ENCODE data around the gene CFHR2.
"Not testable (repeated sequence)": the region's sequence is repeated elsewhere in the genome, so short reads cannot be mapped to it uniquely, and the experiment has no call there.

The CFHR2 gene

GRCh38 chr1:196943568-196943967 lies at the start of gene CFHR2:
CFHR2 (plus strand) TSS chr1:196943738; CDS start chr1:196943881, 143 bp downstream.
- H3K4me1 Mint-ChIP-seq (ENCODE audit: low read depth); H3K27ac Mint-ChIP-seq; H3K36me3 Mint-ChIP-seq (ENCODE audit: low read depth); H3K9me3 Mint-ChIP-seq; H3K27me3 Mint-ChIP-seq (ENCODE audit: low read depth); H3K4me3 Mint-ChIP-seq: not testable (repeated sequence)

- no peaks in the 10 kb centered on the region for H3K4me1 Mint-ChIP-seq (ENCODE audit: low read depth)
- no peak overlapping the region for H3K27ac Mint-ChIP-seq
- no peak overlapping the region for H3K4me3 Mint-ChIP-seq
- peaks cover 6% of the 10 kb centered on the region for H3K27me3 Mint-ChIP-seq (ENCODE audit: low read depth)
- H3K9me3 Mint-ChIP-seq, result no peaks in the 10 kb centered on the region
- H3K36me3 Mint-ChIP-seq (ENCODE audit: low read depth), result no peaks in the 10 kb centered on the region
Measured at GRCh38 chr1:196896355-196896754, 47.2 kb upstream of the CFHR2 start.

- Mint-ChIP-seq H3K27ac (no peak overlapping the region), H3K9me3 (no peaks in the 10 kb centered on the region), H3K4me3 (no peak overlapping the region), H3K36me3 (ENCODE audit: low read depth) (no peaks in the 10 kb centered on the region), H3K27me3 (ENCODE audit: low read depth) (peaks cover 6% of the 10 kb centered on the region), H3K4me1 (ENCODE audit: low read depth) (no peaks in the 10 kb centered on the region)
Measured at GRCh38 chr1:196897158-196897828, 46.2 kb upstream of the CFHR2 start.

- H3K4me3 Mint-ChIP-seq, result no peak overlapping the region
- H3K27ac Mint-ChIP-seq, result no peak overlapping the region
- no peaks in the 10 kb centered on the region for H3K36me3 Mint-ChIP-seq (ENCODE audit: low read depth)
- H3K9me3 Mint-ChIP-seq, result no peaks in the 10 kb centered on the region
- no peaks in the 10 kb centered on the region for H3K4me1 Mint-ChIP-seq (ENCODE audit: low read depth)
- H3K27me3 Mint-ChIP-seq (ENCODE audit: low read depth), result no peaks in the 10 kb centered on the region
Measured at GRCh38 chr1:196902344-196902743, 41.2 kb upstream of the CFHR2 start.

- Mint-ChIP-seq H3K27me3 (ENCODE audit: low read depth) (no peaks in the 10 kb centered on the region), H3K27ac (no peak overlapping the region), H3K36me3 (ENCODE audit: low read depth) (no peaks in the 10 kb centered on the region), H3K9me3 (no peaks in the 10 kb centered on the region), H3K4me3 (no peak overlapping the region), H3K4me1 (ENCODE audit: low read depth) (no peaks in the 10 kb centered on the region)
Measured at GRCh38 chr1:196910215-196910614, 33.3 kb upstream of the CFHR2 start.

- H3K27ac Mint-ChIP-seq; H3K4me1 Mint-ChIP-seq (ENCODE audit: low read depth); H3K27me3 Mint-ChIP-seq (ENCODE audit: low read depth); H3K36me3 Mint-ChIP-seq (ENCODE audit: low read depth); H3K9me3 Mint-ChIP-seq; H3K4me3 Mint-ChIP-seq: not testable (repeated sequence)
Measured at GRCh38 chr1:196912283-196912682, 31.3 kb upstream of the CFHR2 start.

GRCh38 chr1:196926839-196927238 lies 16.7 kb upstream of the CFHR2 start:
- H3K9me3 Mint-ChIP-seq; H3K27ac Mint-ChIP-seq; H3K4me1 Mint-ChIP-seq (ENCODE audit: low read depth); H3K36me3 Mint-ChIP-seq (ENCODE audit: low read depth); H3K4me3 Mint-ChIP-seq; H3K27me3 Mint-ChIP-seq (ENCODE audit: low read depth): not testable (repeated sequence)

- not testable (repeated sequence) for H3K27me3 Mint-ChIP-seq (ENCODE audit: low read depth); H3K36me3 Mint-ChIP-seq (ENCODE audit: low read depth); H3K4me3 Mint-ChIP-seq; H3K27ac Mint-ChIP-seq; H3K9me3 Mint-ChIP-seq; H3K4me1 Mint-ChIP-seq (ENCODE audit: low read depth)
Measured at GRCh38 chr1:196932853-196933252, 10.7 kb upstream of the CFHR2 start.

GRCh38 chr1:196933531-196934189 lies 9.9 kb upstream of the CFHR2 start:
- no peak overlapping the region for H3K4me3 Mint-ChIP-seq
- H3K36me3 Mint-ChIP-seq (ENCODE audit: low read depth), result no peaks in the 10 kb centered on the region
- H3K27me3 Mint-ChIP-seq (ENCODE audit: low read depth), result no peaks in the 10 kb centered on the region
- no peaks in the 10 kb centered on the region for H3K4me1 Mint-ChIP-seq (ENCODE audit: low read depth)
- H3K27ac Mint-ChIP-seq, result no peak overlapping the region
- H3K9me3 Mint-ChIP-seq, result no peaks in the 10 kb centered on the region

GRCh38 chr1:196941474-196941873 lies 2.1 kb upstream of the CFHR2 start:
- not testable (repeated sequence) for H3K4me3 Mint-ChIP-seq; H3K27ac Mint-ChIP-seq; H3K36me3 Mint-ChIP-seq (ENCODE audit: low read depth); H3K9me3 Mint-ChIP-seq; H3K27me3 Mint-ChIP-seq (ENCODE audit: low read depth); H3K4me1 Mint-ChIP-seq (ENCODE audit: low read depth)

GRCh38 chr1:196951711-196952394 lies 8.3 kb downstream of the CFHR2 start:
- Mint-ChIP-seq H3K36me3 (ENCODE audit: low read depth) (no peaks in the 10 kb centered on the region), H3K27ac (no peak overlapping the region), H3K4me3 (no peak overlapping the region), H3K27me3 (ENCODE audit: low read depth) (no peaks in the 10 kb centered on the region), H3K4me1 (ENCODE audit: low read depth) (no peaks in the 10 kb centered on the region), H3K9me3 (no peaks in the 10 kb centered on the region)

- Mint-ChIP-seq H3K9me3 (no peaks in the 10 kb centered on the region), H3K27ac (no peak overlapping the region), H3K4me3 (no peak overlapping the region), H3K27me3 (ENCODE audit: low read depth) (no peaks in the 10 kb centered on the region), H3K4me1 (ENCODE audit: low read depth) (no peaks in the 10 kb centered on the region), H3K36me3 (ENCODE audit: low read depth) (no peaks in the 10 kb centered on the region)
Measured at GRCh38 chr1:196954778-196955177, 11.2 kb downstream of the CFHR2 start.

- Mint-ChIP-seq H3K36me3 (ENCODE audit: low read depth) (no peaks in the 10 kb centered on the region), H3K4me1 (ENCODE audit: low read depth) (no peaks in the 10 kb centered on the region), H3K4me3 (no peak overlapping the region), H3K27ac (no peak overlapping the region), H3K27me3 (ENCODE audit: low read depth) (no peaks in the 10 kb centered on the region), H3K9me3 (no peaks in the 10 kb centered on the region)
Measured at GRCh38 chr1:196955926-196956325, 12.4 kb downstream of the CFHR2 start.

GRCh38 chr1:196960854-196961253 lies 17.3 kb downstream of the CFHR2 start:
- Mint-ChIP-seq H3K27me3 (ENCODE audit: low read depth) (no peaks in the 10 kb centered on the region), H3K27ac (no peak overlapping the region), H3K9me3 (no peaks in the 10 kb centered on the region), H3K4me1 (ENCODE audit: low read depth) (no peaks in the 10 kb centered on the region), H3K36me3 (ENCODE audit: low read depth) (no peaks in the 10 kb centered on the region), H3K4me3 (no peak overlapping the region)

- Mint-ChIP-seq H3K27me3 (ENCODE audit: low read depth) (no peaks in the 10 kb centered on the region), H3K4me3 (no peak overlapping the region), H3K36me3 (ENCODE audit: low read depth) (no peaks in the 10 kb centered on the region), H3K4me1 (ENCODE audit: low read depth) (no peaks in the 10 kb centered on the region), H3K9me3 (no peaks in the 10 kb centered on the region), H3K27ac (no peak overlapping the region)
Measured at GRCh38 chr1:196970182-196970581, 26.6 kb downstream of the CFHR2 start.
